GM12873 (cell line): ENCODE data around the gene SLIT1.

ENCODE experiments used
- CTCF ChIP-seq: IDR thresholded peaks from 2 replicates; pipeline ENCODE4 v1.5.1; 2012; ENCODE audit warnings: low read depth, mild to moderate bottlenecking, moderate library complexity, low read length, control low read depth; ENCODE audit not compliant: insufficient read depth; ENCODE audit errors: missing control alignments

SLIT1 gene

DNA sequence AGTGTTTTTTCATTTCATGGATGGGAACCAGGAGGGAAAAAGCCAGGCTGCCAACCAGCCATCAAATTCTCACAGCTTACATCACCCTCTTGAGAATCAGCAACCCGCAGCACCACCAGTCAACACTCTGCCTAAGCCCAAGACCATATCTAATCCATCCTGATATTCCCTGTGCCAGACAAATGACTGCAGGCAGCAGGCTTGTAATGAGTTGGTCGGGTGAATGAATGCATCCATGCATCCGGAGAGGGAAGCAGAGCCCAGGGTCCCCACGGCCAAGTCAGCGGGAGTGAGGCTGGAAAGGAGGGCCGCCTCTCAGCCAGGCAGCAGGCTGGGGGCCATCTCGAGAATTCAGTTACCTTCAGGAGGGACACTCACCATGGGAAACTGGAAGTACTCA is 46.9 kb downstream of the SLIT1 start:
- TF ChIP-seq CTCF: no peak

GRCh38 chr10:97138174-97138573 is 47.6 kb downstream of the SLIT1 start:
- no peak for TF ChIP-seq CTCF

GRCh38 chr10:97136756-97137155 is 49.0 kb downstream of the SLIT1 start:
- no peak for TF ChIP-seq CTCF

DNA sequence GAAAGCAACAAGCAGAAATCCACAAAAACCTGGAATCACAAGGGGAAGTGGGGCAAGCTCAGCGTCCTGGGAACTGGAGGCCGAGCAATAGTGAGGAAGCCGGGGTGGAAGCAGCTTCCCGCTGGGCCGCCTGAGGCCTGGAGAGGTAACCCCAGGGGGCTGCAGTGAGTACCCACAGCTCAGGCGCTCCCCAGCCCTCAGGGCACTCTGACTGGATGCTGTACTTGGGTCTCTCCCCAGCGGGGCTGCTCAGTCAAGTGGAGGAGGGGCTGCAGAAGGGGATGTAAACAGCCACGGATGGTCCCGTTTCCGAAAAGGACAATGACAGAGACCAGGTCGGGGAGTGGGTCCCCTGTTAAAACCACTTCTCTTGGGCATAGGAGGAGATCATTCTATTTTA is 50.3 kb downstream of the SLIT1 start:
- TF ChIP-seq CTCF: no peak

DNA sequence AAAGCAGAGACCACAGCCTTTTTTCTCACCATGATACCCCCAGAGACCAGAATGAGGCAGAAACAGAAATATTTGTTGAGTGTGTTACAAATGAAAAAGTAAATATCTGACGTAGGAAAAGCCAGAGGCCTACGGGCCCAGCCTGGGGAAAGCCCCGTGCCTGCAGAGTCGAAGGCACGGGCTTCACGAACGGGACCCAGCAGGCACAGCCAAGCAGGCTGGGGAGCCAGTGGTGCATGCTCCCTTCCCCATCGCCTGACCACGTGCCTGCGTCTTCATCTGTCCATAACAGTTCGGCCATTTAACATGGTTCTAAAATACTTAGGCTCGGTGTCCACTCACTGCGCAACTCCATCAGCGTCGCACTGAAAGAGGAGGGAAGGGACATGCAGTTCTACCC is 50.8 kb downstream of the SLIT1 start:
- no peak for TF ChIP-seq CTCF

- TF ChIP-seq CTCF: no peak
These were observed 51.6 kb downstream of the SLIT1 start for GRCh38 chr10:97134110-97134509.

DNA sequence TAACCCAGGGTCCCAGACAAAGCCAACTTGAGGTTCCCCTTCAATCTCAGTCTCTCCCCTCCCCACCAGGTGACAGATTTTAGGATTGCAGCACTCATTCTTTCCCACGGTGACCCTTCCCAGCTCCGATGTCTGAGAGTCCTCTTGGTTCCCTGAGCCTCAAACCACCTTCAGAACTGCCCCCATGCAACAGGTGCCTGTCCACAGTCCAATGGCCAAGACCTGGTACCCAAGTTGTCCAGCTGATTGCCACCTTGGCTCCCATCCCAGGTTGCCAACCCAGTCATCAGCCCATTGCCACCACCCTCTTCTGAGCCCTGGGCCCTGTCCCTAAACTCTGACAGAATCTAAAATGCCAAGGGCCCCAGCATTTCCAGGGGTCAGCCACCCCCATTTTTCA is 53.5 kb downstream of the SLIT1 start:
- no peak for TF ChIP-seq CTCF

DNA sequence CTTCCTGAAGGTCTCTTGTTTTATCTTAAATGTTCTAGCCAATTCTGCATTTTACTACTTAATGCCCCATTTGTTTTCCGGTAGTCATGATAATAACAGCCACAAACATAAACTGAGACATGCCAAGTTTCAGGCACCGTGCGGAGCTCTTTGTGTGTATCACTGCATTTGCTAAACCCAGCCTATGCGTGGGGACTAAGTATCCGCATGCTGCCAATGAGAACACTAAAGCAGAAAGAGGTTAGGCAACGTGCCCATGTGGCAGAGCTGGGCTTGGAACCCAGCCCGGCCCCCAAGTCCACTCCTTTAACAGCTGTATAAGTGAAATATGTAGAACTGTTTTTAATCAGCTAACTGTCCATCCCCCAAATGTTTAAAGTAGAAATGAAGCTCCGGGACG is 54.1 kb downstream of the SLIT1 start:
- no peak for TF ChIP-seq CTCF
